ENCODE data around the gene NOL6. TPM values are rescaled to one million over a fixed set of nuclear protein-coding genes. Genes with fewer than 3 reads are reported as not detected.
A peak's percentile ranks its signal among the peaks of the same experiment; 100 is the strongest.

NOL6 gene
- total and polyA plus RNA-seq, 2 of the 13 experiments (the other 11 are each of a cell fraction or from before 2014, with no cell fraction given): 17.0 to 30.2 TPM

DNA sequence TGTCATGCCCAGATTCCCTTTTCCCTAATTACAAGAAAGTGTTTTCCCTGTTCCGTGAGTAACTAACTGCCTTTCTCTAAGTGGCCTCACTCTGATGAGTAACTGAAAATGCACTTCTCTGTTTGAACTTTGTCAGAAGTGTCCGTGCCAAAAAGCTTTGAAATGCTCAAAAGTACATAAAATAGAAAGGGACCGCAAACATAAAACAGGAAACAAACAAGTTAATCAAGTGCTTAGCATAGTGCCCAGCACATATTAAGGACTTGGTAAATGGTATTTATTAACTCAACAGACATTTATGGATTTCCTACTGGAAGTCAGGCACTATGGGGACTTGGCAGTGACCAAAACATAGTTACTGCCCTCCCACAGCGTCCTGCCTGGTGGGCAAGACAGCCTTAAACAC is 48.6 kb downstream of the NOL6 start (continued):
- TF ChIP-seq PAXIP1 (CRISPR knock-in tag; conservative IDR thresholded peaks at IDR 0.05): peak; percentile 50
- TF ChIP-seq, protein P1, sequence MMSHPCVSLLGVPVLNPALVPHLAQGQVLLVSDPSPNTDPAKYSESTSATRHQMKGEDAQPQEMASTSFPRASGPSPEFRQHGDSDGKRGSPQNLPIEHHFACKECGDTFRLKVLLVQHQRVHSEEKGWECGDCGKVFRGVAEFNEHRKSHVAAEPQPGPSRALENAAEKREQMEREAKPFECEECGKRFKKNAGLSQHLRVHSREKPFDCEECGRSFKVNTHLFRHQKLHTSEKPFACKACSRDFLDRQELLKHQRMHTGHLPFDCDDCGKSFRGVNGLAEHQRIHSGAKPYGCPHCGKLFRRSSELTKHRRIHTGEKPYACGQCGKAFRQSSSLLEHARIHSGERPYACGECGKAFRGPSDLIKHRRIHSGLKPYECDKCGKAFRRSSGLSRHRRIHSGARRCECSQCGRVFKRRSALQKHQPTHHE (CRISPR knock-in tag; IDR thresholded peaks at IDR 0.05; ENCODE audit: borderline replicate concordance): no peak
- no peak for TF ChIP-seq E2F5 (CRISPR knock-in tag; conservative IDR thresholded peaks at IDR 0.05)
- TF ChIP-seq ZNF34 (CRISPR knock-in tag; IDR thresholded peaks at IDR 0.05; ENCODE audit: borderline replicate concordance): no peak
- TF ChIP-seq ZNF563 (CRISPR knock-in tag; IDR thresholded peaks at IDR 0.05): no peak
- TF ChIP-seq SAFB2 (CRISPR knock-in tag; IDR thresholded peaks at IDR 0.05; ENCODE audit: borderline replicate concordance, low read depth): no peak
- TF ChIP-seq ETV5 (CRISPR knock-in tag; IDR thresholded peaks at IDR 0.05; ENCODE audit: borderline replicate concordance): peak; percentile 47; the same call in 1 of the 2 replicates
- peak; percentile 44; the same call in 1 of the 2 replicates for TF ChIP-seq CREM (IDR thresholded peaks at IDR 0.05)
- TF ChIP-seq CREM (CRISPR knock-in tag; IDR thresholded peaks at IDR 0.05): no peak
- TF ChIP-seq TCF7 (IDR thresholded peaks at IDR 0.05; ENCODE audit: low read depth): peak; percentile 84

Measured in HepG2 (cell line).